ENCODE measurements around the gene IMPDH2.

Gene IMPDH2

DNA sequence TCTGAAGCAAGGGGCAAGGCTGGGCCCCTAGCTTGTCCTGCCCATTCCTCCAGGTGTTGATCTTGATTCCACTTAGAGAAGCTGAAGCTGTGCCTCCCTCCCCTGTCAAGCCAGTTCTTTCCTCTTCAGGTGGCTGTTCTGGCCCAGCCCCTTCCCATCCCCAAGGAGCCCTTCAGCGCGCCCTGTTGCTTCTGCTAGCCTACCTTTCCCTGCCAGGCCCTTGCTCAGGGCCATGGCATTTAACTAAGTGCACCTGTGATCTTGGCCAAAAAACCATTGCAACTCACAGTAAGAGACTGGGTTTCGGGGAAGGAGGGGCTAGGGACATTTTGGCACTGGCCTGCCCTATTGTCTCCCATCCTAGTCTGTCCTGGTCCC is 23.9 kb downstream of the IMPDH2 start:
- DNase-seq: no peak

DNA sequence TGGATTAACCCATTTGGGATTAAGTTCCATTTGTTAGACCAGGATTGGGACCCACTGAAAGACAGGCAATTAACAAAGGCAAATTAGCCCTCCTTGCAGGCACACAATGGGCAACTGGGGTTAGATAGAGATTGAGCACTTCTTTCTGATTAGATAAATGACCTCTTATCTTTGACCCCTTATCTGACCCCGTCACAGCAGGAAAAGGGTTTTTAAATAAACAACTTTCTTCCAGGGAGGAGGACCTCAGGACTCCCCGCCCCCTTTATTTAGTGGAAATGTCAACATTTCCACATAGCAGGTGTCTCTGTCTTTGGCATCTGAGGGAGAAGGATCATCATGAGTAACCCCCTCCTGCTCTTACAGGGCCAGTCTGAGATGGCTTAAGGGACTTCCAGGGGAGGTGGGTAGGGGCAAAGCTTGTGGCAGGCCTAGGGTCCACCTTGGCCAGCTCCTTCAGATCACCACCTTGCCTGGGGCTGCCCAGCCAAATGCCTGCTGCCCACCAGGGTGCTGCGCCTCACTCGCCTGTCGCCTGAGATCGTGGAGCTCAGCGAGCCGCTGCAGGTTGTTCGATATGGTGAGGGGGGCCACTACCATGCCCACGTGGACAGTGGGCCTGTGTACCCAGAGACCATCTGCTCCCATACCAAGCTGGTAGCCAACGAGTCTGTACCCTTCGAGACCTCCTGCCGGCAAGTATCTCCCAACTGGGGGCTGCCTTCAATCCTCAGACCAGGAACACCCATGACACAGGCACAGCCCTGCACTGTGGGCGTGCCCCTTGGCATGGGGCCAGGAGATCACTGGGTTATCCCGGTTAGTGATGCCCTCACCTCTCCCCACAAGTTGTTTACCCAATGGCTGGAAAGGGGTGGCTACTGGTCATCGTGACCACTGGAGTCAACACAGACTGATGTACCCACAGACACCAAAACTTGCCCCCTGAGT is 24.6 kb downstream of the IMPDH2 start:
- DNase-seq: peak; percentile 76

GRCh38 chr3:49001155-49001554 is 28.0 kb downstream of the IMPDH2 start:
- no peak for DNase-seq

DNA sequence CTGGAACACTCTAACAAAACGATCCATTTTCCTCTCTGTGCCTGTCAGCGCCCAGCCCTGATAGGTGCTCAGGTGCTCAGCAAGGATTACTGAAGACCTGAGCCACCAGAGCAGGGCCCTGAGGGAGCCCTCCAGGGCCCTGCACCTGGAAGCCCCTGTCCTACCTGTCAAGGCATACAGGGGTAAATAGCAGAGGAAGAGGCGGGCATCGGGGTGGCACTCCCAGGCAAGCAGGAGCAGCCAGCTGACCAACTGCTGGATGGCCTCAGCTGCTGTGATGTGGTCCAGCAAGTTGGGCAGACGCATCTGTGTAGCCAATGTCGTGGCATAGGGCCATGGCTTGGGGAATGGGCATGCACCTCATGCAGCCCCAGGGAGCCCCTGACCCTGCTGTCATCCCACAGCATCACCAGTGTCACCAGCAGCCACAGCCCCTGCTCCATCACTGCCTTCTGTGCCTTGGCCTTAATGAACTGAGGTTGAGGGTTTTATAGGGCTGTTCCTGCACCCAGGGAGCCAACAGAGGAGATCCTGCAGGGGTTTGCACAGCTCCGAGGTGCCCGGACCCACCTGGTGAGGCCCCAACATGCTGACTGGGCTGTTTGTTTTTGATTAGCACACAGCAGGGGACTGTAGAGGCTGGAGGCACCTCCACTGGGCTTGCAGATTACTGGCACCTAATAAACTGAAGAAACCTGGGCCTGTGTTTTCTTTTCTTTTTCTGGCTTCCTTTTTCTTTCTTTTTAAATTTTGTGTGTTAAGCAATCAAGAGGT is 29.9 kb downstream of the IMPDH2 start:
- peak; percentile 78 for DNase-seq

DNA sequence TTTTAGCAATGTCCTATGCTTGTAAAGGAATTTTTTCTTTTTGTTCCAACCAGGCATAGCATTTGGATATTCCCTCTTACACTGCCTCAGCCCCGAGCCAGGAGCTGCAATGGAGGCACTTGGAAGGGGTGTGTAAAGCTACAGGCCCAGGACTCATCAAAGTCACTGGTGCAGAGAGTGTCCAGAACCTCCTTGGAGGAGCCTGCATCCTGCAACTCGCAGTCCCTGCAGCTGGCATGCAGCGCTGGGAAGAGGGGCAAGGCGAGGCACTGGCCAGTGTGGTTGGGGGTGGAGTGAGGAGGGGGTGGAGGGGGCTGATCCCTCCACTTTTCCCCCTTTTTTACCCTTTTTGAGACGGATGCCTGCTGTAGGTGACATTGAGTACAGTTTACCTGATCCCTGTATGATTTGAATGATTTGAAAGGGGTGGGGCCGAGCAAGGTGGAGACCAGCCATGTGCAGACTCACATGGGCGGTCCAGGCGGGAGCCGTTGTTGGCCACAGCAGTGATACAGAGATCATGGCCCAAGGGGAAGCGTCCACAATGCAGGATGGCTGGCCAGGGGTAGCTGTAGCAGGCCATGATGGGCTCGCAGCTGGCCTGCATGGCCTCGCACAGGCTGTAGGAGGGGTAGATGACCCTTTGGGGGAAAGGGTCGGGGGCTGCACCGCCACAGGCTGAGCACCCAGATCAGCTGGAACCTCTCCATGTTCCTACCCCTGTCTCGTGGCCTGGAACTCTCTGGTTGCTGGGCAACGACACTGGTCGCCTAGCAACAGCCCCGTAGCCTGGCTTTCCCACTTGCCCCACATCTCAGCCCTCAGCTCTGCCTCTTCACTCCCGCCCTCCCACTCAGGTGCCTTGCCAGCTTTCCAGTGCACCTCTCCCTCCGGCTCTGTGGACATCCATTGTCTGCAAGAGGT is 31.2 kb downstream of the IMPDH2 start:
- DNase-seq: no peak

GRCh38 chr3:48997102-48997635 is 32.0 kb downstream of the IMPDH2 start:
- no peak for DNase-seq

DNA sequence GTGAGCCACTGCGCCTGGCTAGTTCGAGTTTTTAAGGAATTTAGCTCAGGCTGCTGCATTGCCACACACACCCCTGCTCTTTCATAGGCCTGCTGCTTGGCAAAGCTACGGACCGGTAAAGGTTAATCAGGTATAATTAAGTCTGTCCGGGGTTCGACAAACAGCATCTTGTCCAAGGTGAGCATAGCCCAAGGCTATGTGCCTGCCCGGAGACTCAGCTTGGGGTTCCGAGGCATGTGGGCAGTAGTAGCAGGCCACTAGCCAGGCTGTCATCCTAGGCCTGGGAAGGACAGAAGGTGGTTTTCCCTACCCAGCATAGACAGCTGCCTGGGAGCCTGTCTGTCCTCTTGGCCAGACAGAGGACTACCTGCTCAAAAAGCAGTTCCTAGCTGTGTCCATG is 32.6 kb downstream of the IMPDH2 start:
- DNase-seq: no peak

DNA sequence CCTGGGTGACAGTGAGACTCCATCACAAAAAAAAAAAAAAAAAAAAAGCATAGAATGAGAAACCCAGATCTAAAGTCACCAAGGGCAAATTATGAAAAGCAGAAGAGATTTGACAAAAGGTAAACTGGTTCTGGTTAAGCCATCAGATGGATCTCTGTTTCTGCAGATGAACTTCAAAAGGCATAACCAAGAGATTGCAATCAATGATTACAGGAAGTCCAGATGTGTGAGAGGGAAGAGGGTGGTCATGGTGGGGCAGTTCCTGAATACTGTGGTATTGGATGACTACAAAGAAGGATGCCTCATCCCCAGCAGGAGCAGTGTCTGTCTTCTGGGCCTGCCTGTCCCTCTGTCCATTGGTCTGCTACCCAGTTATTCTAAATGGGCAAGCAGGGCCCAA is 35.4 kb downstream of the IMPDH2 start:
- no peak for DNase-seq

DNA sequence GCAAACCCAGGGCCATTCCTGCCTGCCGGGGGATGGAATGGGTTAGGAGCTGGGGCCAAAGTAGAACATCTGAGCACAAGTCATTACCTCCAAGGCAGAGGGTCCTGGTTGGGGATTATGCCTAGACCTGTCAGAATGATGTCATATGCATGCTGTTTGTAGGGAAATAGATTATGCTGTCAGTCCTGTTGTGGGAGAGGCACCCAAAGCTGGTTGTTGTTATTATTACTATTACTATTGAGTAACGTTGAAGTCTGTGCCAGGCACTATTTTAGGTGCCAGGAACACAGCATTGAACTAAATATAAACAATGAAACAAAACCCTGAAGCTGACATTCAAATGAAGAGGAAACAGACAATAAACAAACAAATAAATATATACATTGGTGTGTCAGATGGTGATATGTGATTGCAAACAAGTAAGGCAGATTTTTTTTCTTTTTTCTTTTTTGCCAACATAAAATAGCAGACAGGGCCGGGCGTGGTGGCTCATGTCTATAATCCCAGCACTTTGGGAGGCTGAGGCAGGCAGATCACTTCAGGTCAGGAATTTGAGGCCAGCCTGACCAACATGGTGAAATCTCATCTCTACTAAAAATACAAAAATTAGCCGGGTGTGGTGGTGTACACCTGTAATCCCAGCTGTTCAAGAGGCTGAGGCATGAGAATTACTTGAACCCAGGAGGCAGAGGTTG is 37.2 kb downstream of the IMPDH2 start:
- no peak for DNase-seq

- DNase-seq: peak; percentile 23
Observed at GRCh38 chr3:48990636-48991469, 38.3 kb downstream of the IMPDH2 start.

DNA sequence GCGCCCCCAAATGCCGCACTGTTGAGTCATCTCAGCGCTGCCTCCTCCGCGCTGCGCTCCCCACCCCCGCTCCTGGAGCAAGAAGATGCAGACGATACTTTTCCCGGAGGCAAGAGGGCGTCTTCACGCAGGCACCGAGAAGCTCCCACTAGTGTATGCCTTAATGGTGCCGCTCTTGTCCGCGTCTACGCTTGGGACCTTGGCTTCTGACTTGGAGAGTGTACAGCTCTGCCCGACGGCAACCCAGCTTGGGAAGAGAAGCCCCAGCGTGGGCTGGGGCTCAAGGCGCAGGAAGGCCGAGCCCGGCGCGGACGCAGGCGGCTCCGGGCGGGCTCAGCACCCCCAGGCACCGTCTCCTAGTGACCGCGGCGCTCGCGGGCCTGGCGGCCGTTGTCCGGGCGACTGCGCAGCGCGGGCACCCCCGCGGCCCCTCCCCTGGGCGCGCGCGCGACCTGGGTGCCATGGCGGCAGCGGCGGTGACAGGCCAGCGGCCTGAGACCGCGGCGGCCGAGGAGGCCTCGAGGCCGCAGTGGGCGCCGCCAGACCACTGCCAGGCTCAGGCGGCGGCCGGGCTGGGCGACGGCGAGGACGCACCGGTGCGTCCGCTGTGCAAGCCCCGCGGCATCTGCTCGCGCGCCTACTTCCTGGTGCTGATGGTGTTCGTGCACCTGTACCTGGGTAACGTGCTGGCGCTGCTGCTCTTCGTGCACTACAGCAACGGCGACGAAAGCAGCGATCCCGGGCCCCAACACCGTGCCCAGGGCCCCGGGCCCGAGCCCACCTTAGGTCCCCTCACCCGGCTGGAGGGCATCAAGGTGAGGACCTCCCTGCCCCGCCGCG is 39.2 kb downstream of the IMPDH2 start, which contains the start of gene P4HTM:
Gene P4HTM (plus strand): TSS at position 446 of the 840 bp plus-strand sequence. CDS start 16 bp downstream, at position 462.
- peak; percentile 69 for DNase-seq

GRCh38 chr3:48989126-48989795 is 39.9 kb downstream of the IMPDH2 start:
- DNase-seq: peak; percentile 25

DNA sequence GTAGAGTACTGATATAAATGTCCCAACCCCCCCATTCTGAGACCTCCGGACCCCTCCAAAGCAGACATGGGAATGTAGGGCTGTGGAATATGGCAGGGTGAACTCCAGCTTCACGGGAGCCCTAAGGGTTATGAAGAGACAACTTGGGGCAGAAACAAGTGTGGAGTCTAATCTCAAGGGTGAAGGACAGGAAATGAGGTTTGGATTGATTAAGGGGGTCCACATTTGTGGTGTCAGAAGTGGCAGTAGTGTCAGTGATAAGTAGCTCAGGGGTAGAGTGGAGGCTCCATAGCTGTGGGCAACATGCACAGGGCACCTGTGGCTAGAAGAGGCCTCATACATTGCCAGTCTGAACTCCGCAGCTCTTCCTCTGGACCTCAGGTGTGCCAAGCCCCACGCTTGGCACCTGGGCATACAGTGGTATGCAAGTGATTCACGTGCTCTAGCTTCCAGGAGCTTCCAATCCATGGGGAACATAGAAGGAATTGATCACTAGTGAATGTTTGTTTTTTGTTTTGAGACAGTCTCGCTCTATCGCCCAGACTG is 43.3 kb downstream of the IMPDH2 start:
- no peak for DNase-seq

DNA sequence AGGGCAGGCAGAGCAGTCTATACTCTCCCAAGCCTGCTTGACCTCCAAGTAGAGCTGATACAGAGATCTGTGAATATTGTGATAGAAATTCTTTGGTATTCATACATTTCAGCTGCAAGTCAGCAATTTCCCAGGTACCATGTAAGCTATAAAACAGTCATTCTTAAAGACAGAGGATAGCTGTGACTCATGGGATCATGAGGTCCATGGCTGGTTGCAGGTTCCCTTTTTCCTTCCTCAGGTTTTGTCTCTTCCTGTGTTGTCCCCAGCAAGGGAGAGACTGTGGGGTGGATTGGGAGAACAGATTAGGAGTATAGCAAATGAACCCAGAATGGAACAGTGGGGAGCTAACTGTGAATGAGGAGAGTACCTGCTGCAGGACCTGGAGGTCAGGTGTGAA is 44.5 kb downstream of the IMPDH2 start:
- no peak for DNase-seq

GRCh38 chr3:48983096-48983495 is 46.1 kb downstream of the IMPDH2 start:
- no peak for DNase-seq

DNA sequence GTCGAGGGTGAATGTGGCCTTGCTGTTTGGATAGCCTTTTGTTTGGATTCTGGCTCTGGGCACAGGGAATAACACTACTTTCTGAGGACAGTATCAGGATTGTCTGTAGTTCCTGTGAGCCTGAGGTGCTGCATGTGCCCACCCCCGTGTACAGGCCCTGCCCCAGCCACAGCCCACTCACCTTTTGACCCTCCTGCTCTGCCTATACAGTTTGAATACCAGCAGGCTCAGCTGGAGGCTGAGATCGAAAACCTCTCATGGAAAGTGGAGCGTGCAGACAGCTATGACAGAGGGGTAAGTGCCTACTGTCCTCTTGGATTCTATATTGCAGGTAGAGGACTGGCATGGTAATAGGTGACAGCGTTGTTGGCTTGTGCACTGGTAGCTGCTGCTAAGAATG is 46.5 kb downstream of the IMPDH2 start:
- no peak for DNase-seq

- DNase-seq: no peak
Observed at GRCh38 chr3:48982016-48982415, 47.2 kb downstream of the IMPDH2 start.

DNA sequence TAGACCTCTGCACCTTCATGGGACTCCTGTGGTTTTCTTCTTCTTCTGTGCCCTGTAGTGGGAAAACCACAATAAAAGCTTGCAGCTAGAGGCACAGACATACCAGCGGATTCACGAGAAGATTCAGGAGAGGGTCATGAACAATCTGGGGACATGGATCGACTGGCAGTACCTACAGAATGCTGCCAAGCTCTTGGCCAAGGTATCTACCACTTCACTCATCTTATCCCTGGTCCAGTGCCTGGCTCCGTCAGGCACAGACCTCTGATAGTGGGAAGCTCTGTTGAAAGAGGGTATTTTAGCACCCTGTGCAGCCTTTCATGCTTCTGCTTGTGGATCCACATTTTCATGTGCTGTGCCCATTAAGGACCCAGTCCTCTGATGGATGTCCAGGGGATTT is 48.9 kb downstream of the IMPDH2 start:
- no peak for DNase-seq

- no peak for DNase-seq
Observed at GRCh38 chr3:48979451-48979850, 49.7 kb downstream of the IMPDH2 start.

Measured in NCI-H146 (cell line).